CD4-positive, CD25-positive, alpha-beta regulatory T cell (primary cell): ENCODE results near the gene DISC1. TPM values are rescaled to one million over a fixed set of nuclear protein-coding genes. Genes with fewer than 3 reads are reported as not detected.
A peak's percentile ranks its signal among the peaks of the same experiment; 100 is the strongest.

Experiments
- ATAC-seq, 2 donors: fragments of 150-1000 bp; cut with Tn5 transposase; one replicate each; pipeline ENCODE4 v1.10.0; 2021; ENCODE audit warnings: low read depth in 2 of 2, moderate number of reproducible peaks in 2 of 2, moderate library complexity in 1 of 2
- DNase-seq, 3 donors: peaks; one replicate each; pipeline versions ENCODE4 v3.0.0 to v3.0.0-alpha.2; 2012 to 2022; ENCODE audit warnings: mixed read lengths in 1 of 3
- H3K27ac ChIP-seq: one replicate; pipeline ENCODE4 v1.7.0; 2013; ENCODE audit warnings: mild to moderate bottlenecking, low read length; ENCODE audit not compliant: insufficient read depth, poor library complexity, severe bottlenecking
- H3K27me3 ChIP-seq: one replicate; pipeline ENCODE4 v1.7.0; 2013; ENCODE audit warnings: low read length; ENCODE audit not compliant: control insufficient read depth, insufficient read depth
- H3K36me3 ChIP-seq: one replicate; pipeline ENCODE4 v1.7.0; 2013; ENCODE audit warnings: mild to moderate bottlenecking, low read length, moderate library complexity; ENCODE audit not compliant: control insufficient read depth, insufficient read depth
- H3K4me1 ChIP-seq: 2 replicates; pipeline ENCODE4 v1.7.0; 2013; ENCODE audit warnings: mild to moderate bottlenecking, low read length; ENCODE audit not compliant: insufficient read depth, control insufficient read depth, poor library complexity, severe bottlenecking
- H3K4me3 ChIP-seq: one replicate; pipeline ENCODE4 v1.7.0; 2013; ENCODE audit warnings: low read depth, mild to moderate bottlenecking, low read length, moderate library complexity
- H3K9me3 ChIP-seq, 2 experiments: 1 replicate in 1 of 2; 2 replicates in 1 of 2; pipeline ENCODE4 v1.7.0; 2013; ENCODE audit warnings: low read length in 2 of 2, mild to moderate bottlenecking in 1 of 2, moderate library complexity in 1 of 2; ENCODE audit not compliant: control insufficient read depth in 2 of 2
- H3K27ac Mint-ChIP-seq, 3 donors: one replicate each; pipeline ENCODE4 v1.8.0; 2020 to 2022; ENCODE audit warnings: mild to moderate bottlenecking in 3 of 3, mixed read lengths in 3 of 3, moderate library complexity in 2 of 3
- H3K27me3 Mint-ChIP-seq: one replicate; pipeline ENCODE4 v1.8.0; 2022; ENCODE audit warnings: mild to moderate bottlenecking, mixed read lengths
- H3K36me3 Mint-ChIP-seq: one replicate; pipeline ENCODE4 v1.8.0; 2020; ENCODE audit warnings: mixed read lengths
- H3K4me1 Mint-ChIP-seq, 4 donors: one replicate each; pipeline ENCODE4 v1.8.0; 2020 to 2022; ENCODE audit warnings: mixed read lengths in 4 of 4, mild to moderate bottlenecking in 1 of 4
- H3K4me3 Mint-ChIP-seq, 4 donors: one replicate each; pipeline ENCODE4 v1.8.0; 2020 to 2022; ENCODE audit warnings: mild to moderate bottlenecking in 4 of 4, mixed read lengths in 4 of 4, moderate library complexity in 3 of 4
- H3K9me3 Mint-ChIP-seq, 7 donors: one replicate each; pipeline ENCODE4 v1.8.0; 2020 to 2022; ENCODE audit warnings: mixed read lengths in 7 of 7, mild to moderate bottlenecking in 3 of 7, moderate library complexity in 2 of 7
- polyA plus RNA-seq, 4 donors: library from polyadenylated mRNA; unstranded; fragments of 300-500 nt; fragmentation: Illumina TruSeq; gene quantifications; one replicate each; pipeline ENCODE4 v1.2.3, GENCODE V29; 2021
- total RNA-seq: library from RNA; stranded (reverse); gene quantifications from one replicate; pipeline ENCODE4 v1.2.3, GENCODE V29; 2022

DISC1 gene
- total RNA-seq, result 25.5 TPM
- 1 to 10 TPM in 3 of 4 donors, under 1 TPM in 1; 0.78 to 4.9 (median 2.1) TPM for polyA plus RNA-seq

GRCh38 chr1:231626535-231626950 is at the start of gene DISC1:
Gene DISC1, plus strand, starts transcription at chr1:231626790. Its CDS starts 78 bp downstream, at chr1:231626868.
- peaks cover 32% of the 10 kb centered on the region for H3K27me3 Mint-ChIP-seq
- ATAC-seq (peak; percentile 66 to 70), DNase-seq (peak; percentile 48 to 86 (median 69))
- Histone ChIP-seq H3K4me3 (peak within 1 kb of the TSS; percentile 77), H3K27me3 (no peaks in the 10 kb centered on the region), H3K27ac (peak within 1 kb of the TSS; percentile 58), H3K4me1 (peaks cover 33% of the 10 kb centered on the region), H3K36me3 (no peaks in the 10 kb centered on the region), H3K9me3 (no peaks in the 10 kb centered on the region)
- H3K4me1 Mint-ChIP-seq, result peaks cover 18 to 38% (median 23%) of the 10 kb centered on the region in 4 donors
- peak within 1 kb of the TSS; percentile 64 to 97 (median 77) for H3K27ac Mint-ChIP-seq
- no peaks in the 10 kb centered on the region for H3K36me3 Mint-ChIP-seq
- peak within 1 kb of the TSS; percentile 92 to 98 (median 96) for H3K4me3 Mint-ChIP-seq
- peaks cover 0 to 3% (median 0%) of the 10 kb centered on the region in 7 donors for H3K9me3 Mint-ChIP-seq

- no peaks in the 10 kb centered on the region for H3K9me3 Mint-ChIP-seq
- Histone ChIP-seq H3K4me1 (no peaks in the 10 kb centered on the region), H3K27ac (no peak overlapping the region), H3K4me3 (no peak overlapping the region), H3K9me3 (no peaks in the 10 kb centered on the region), H3K36me3 (no peaks in the 10 kb centered on the region), H3K27me3 (no peaks in the 10 kb centered on the region)
- no peaks in the 10 kb centered on the region for H3K27me3 Mint-ChIP-seq
- DNase-seq (no peak), ATAC-seq (no peak)
- no peaks in the 10 kb centered on the region for H3K36me3 Mint-ChIP-seq
- H3K4me3 Mint-ChIP-seq, result no peak overlapping the region
- H3K27ac Mint-ChIP-seq, result no peak overlapping the region
- H3K4me1 Mint-ChIP-seq, result no peaks in the 10 kb centered on the region
Observed at GRCh38 chr1:231576804-231577718, 49.5 kb upstream of the DISC1 start.

GRCh38 chr1:231580874-231581273 is 45.7 kb upstream of the DISC1 start:
- Mint-ChIP-seq H3K4me1 (no peaks in the 10 kb centered on the region), H3K27me3 (no peaks in the 10 kb centered on the region), H3K4me3 (no peak overlapping the region), H3K9me3 (no peaks in the 10 kb centered on the region), H3K27ac (no peak overlapping the region), H3K36me3 (no peaks in the 10 kb centered on the region)
- no peaks in the 10 kb centered on the region for H3K36me3 ChIP-seq
- H3K4me3 ChIP-seq, result no peak overlapping the region
- no peak overlapping the region for H3K27ac ChIP-seq
- no peaks in the 10 kb centered on the region for H3K4me1 ChIP-seq
- ATAC-seq (no peak), DNase-seq (no peak)
- no peaks in the 10 kb centered on the region for H3K27me3 ChIP-seq
- H3K9me3 ChIP-seq, result no peaks in the 10 kb centered on the region

- no peaks in the 10 kb centered on the region for H3K27me3 Mint-ChIP-seq
- H3K9me3 Mint-ChIP-seq, result peaks cover 0 to 1% (median 0%) of the 10 kb centered on the region in 7 donors
- no peaks in the 10 kb centered on the region for H3K36me3 ChIP-seq
- ATAC-seq (no peak), DNase-seq (no peak)
- H3K36me3 Mint-ChIP-seq, result no peaks in the 10 kb centered on the region
- no peak overlapping the region for H3K4me3 Mint-ChIP-seq
- no peaks in the 10 kb centered on the region for H3K27me3 ChIP-seq
- H3K4me1 Mint-ChIP-seq, result no peaks in the 10 kb centered on the region
- no peaks in the 10 kb centered on the region for H3K9me3 ChIP-seq
- H3K27ac Mint-ChIP-seq, result no peak overlapping the region
- H3K4me1 ChIP-seq, result no peaks in the 10 kb centered on the region
- no peak overlapping the region for H3K4me3 ChIP-seq
- H3K27ac ChIP-seq, result no peak overlapping the region
Observed at GRCh38 chr1:231581859-231582258, 44.7 kb upstream of the DISC1 start.

DNA sequence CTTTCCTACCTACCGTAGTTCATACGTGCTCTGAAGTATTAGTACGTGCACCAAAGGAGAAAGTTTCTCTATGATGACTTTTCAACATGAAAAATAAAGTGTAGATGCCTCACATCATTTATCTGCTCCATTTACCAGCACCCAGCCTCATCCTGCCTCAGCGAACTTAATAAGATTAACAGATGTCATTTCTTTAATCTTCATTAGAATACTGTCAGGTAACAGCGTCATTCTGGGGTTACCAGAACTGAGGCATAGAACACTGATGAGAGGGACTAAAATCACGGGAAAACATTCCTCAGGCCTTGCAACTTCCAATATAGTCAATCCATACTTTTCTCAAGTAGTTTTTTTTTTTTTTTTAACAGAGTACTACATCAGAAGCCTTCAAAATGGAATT is 43.2 kb upstream of the DISC1 start:
- H3K9me3 ChIP-seq, result no peaks in the 10 kb centered on the region
- ATAC-seq (no peak), DNase-seq (no peak)
- Mint-ChIP-seq H3K4me3 (no peak overlapping the region), H3K27ac (no peak overlapping the region), H3K4me1 (no peaks in the 10 kb centered on the region), H3K9me3 (peaks cover 0 to 1% (median 0%) of the 10 kb centered on the region in 7 donors), H3K27me3 (no peaks in the 10 kb centered on the region), H3K36me3 (no peaks in the 10 kb centered on the region)
- H3K4me3 ChIP-seq, result no peak overlapping the region
- H3K27ac ChIP-seq, result no peak overlapping the region
- no peaks in the 10 kb centered on the region for H3K4me1 ChIP-seq
- no peaks in the 10 kb centered on the region for H3K36me3 ChIP-seq
- no peaks in the 10 kb centered on the region for H3K27me3 ChIP-seq

GRCh38 chr1:231584117-231584516 is 42.5 kb upstream of the DISC1 start:
- Mint-ChIP-seq H3K4me1 (no peaks in the 10 kb centered on the region), H3K27me3 (no peaks in the 10 kb centered on the region), H3K36me3 (no peaks in the 10 kb centered on the region), H3K9me3 (peaks cover 0 to 1% (median 0%) of the 10 kb centered on the region in 7 donors), H3K4me3 (no peak overlapping the region), H3K27ac (no peak overlapping the region)
- Histone ChIP-seq H3K27me3 (no peaks in the 10 kb centered on the region), H3K27ac (no peak overlapping the region), H3K36me3 (no peaks in the 10 kb centered on the region), H3K4me3 (no peak overlapping the region), H3K4me1 (no peaks in the 10 kb centered on the region), H3K9me3 (no peaks in the 10 kb centered on the region)
- ATAC-seq, result no peak
- peak in 1 of 3 donors; percentile 31 for DNase-seq

GRCh38 chr1:231584921-231585320 is 41.7 kb upstream of the DISC1 start:
- peaks cover 0 to 1% (median 0%) of the 10 kb centered on the region in 7 donors for H3K9me3 Mint-ChIP-seq
- H3K9me3 ChIP-seq, result no peaks in the 10 kb centered on the region
- H3K27ac ChIP-seq, result no peak overlapping the region
- ATAC-seq, result no peak
- H3K36me3 Mint-ChIP-seq, result no peaks in the 10 kb centered on the region
- no peak overlapping the region for H3K4me3 Mint-ChIP-seq
- H3K27me3 ChIP-seq, result no peaks in the 10 kb centered on the region
- no peaks in the 10 kb centered on the region for H3K36me3 ChIP-seq
- no peak overlapping the region for H3K27ac Mint-ChIP-seq
- H3K4me1 ChIP-seq, result no peaks in the 10 kb centered on the region
- H3K27me3 Mint-ChIP-seq, result no peaks in the 10 kb centered on the region
- no peak overlapping the region for H3K4me3 ChIP-seq
- H3K4me1 Mint-ChIP-seq, result no peaks in the 10 kb centered on the region
- no peak for DNase-seq
